HepG2 (cell line): Measurements from ENCODE around the gene KATNB1. TPM values are rescaled to one million over a fixed set of nuclear protein-coding genes. Genes with fewer than 3 reads are reported as not detected.

Experiments used
- ATAC-seq: fragments of 200-7000 bp; cut with Tn5 transposase; 3 replicates; pipeline ENCODE4 v1.9.1; 2020; ENCODE audit warnings: mild to moderate bottlenecking, moderate library complexity
- BruUV-seq: library from RNA; stranded (reverse); fragments of 400-500 nt; replicated peaks from 2 replicates; lab custom pipeline; 2021; lab: Mats Ljungman, UMichigan
- CTCF ChIA-PET: fragments of 300-600 bp; formaldehyde crosslinking; extraction: SDS; loops from one replicate; lab custom pipeline; 2021; ENCODE audit warnings: low total read pairs, inconsistent platforms, low intra/inter-chr PET ratio; lab: Yijun Ruan, JAX
- POLR2A ChIA-PET: fragments of 350-600 bp; sonication (Branson Sonifier 250); formaldehyde crosslinking; loops from one replicate; lab custom pipeline; 2020; ENCODE audit warnings: antibody characterized with exemption, inconsistent platforms; lab: Yijun Ruan, JAX
- DNase-seq: peaks from one replicate; pipeline ENCODE4 v3.0.0-alpha.2; 2015; ENCODE audit warnings: low spot score
- FAIRE-seq: peaks from 3 replicates; lab custom pipeline; 2011; peaks lifted over from hg19 to GRCh38; lab: Jason Lieb, UNC
- H2AFZ ChIP-seq: one replicate; pipeline ENCODE4 v1.6.1; 2011; ENCODE audit warnings: low read length, inconsistent platforms
- H3K27ac ChIP-seq: fragments of 300-600 bp; 3 replicates; pipeline ENCODE4 v1.8.0; 2011; ENCODE audit warnings: mixed run types, mild to moderate bottlenecking, mixed read lengths, low read length, inconsistent platforms; ENCODE audit not compliant: insufficient read depth; ENCODE audit errors: extremely low read length
- H3K27me3 ChIP-seq, 2 experiments: fragments of 200-600 bp in 1 of 2; 2 replicates in 1 of 2; 3 replicates in 1 of 2; pipeline versions ENCODE4 v1.6.0 to v1.8.0; 2011; ENCODE audit warnings: low read length in 2 of 2, mild to moderate bottlenecking in 2 of 2, moderate library complexity in 2 of 2, inconsistent platforms in 1 of 2; ENCODE audit not compliant: insufficient read depth in 2 of 2, control insufficient read depth in 1 of 2
- H3K36me3 ChIP-seq, 2 experiments: fragments of 200-600 bp in 1 of 2; replicated peaks in 1 of 2; 2 replicates in 1 of 2; 3 replicates in 1 of 2; pipeline versions ENCODE4 v1.5.1 to v1.8.0; 2011; ENCODE audit warnings: low read length in 2 of 2, inconsistent platforms in 1 of 2; ENCODE audit not compliant: insufficient read depth in 2 of 2, control insufficient read depth in 1 of 2
- H3K4me1 ChIP-seq: 2 replicates; pipeline ENCODE4 v1.5.1; 2012; ENCODE audit warnings: low read length, inconsistent platforms; ENCODE audit not compliant: insufficient read depth
- H3K4me2 ChIP-seq: 2 replicates; pipeline ENCODE4 v1.6.0; 2011; ENCODE audit warnings: low read depth, low read length, inconsistent platforms
- H3K4me3 ChIP-seq, 3 experiments: fragments of 200-600 bp in 1 of 3; sonication (generic), shearing (Covaris generic) in 1 of 3; replicated peaks in 1 of 3; 2 replicates each; pipeline ENCODE4 v1.5.1; 2011 to 2016; ENCODE audit warnings: low read length in 3 of 3, inconsistent platforms in 2 of 3, low read depth in 2 of 3, mild to moderate bottlenecking in 2 of 3, control low read depth in 1 of 3, mixed read lengths in 1 of 3; ENCODE audit not compliant: insufficient read depth in 1 of 3
- H3K79me2 ChIP-seq: one replicate; pipeline ENCODE4 v1.6.1; 2011; ENCODE audit warnings: low read length, inconsistent platforms; ENCODE audit not compliant: insufficient read depth
- H3K9ac ChIP-seq: 2 replicates; pipeline ENCODE4 v1.6.0; 2011; ENCODE audit warnings: mild to moderate bottlenecking, low read depth, low read length, inconsistent platforms; ENCODE audit not compliant: insufficient read depth
- H3K9me3 ChIP-seq: 2 replicates; pipeline ENCODE4 v1.5.1; 2012; ENCODE audit warnings: mild to moderate bottlenecking, low read length
- H4K20me1 ChIP-seq: 2 replicates; pipeline ENCODE4 v1.6.0; 2011; ENCODE audit warnings: inconsistent platforms, mild to moderate bottlenecking, low read length, moderate library complexity; ENCODE audit not compliant: insufficient read depth
- ATAD3A ChIP-seq: sonication (generic); formaldehyde crosslinking; IDR thresholded peaks from 2 replicates; pipeline ENCODE4 v1.4.0; 2020; ENCODE audit warnings: missing genetic modification reagents
- FIP1L1 ChIP-seq: fragments of 200-400 bp; formaldehyde crosslinking; IDR thresholded peaks from 2 replicates; pipeline ENCODE4 v1.6.1; 2018; ENCODE audit warnings: low read depth, mild to moderate bottlenecking, low read length, moderate library complexity, borderline replicate concordance; ENCODE audit not compliant: insufficient read depth
- FOXP4 ChIP-seq: sonication (generic); formaldehyde crosslinking; IDR thresholded peaks from 2 replicates; pipeline ENCODE4 v1.4.0; 2020; ENCODE audit warnings: missing genetic modification reagents
- MAF1 ChIP-seq: sonication (generic); formaldehyde crosslinking; IDR thresholded peaks from 2 replicates; pipeline ENCODE4 v1.5.0; 2020; ENCODE audit warnings: missing genetic modification reagents, borderline replicate concordance
- MXD1 ChIP-seq: sonication (generic); formaldehyde crosslinking; IDR thresholded peaks from 2 replicates; pipeline ENCODE4 v1.4.0; 2020; ENCODE audit warnings: mild to moderate bottlenecking, missing genetic modification reagents
- PLSCR1 ChIP-seq: sonication (generic); formaldehyde crosslinking; IDR thresholded peaks from 2 replicates; pipeline ENCODE4 v1.5.0; 2020; ENCODE audit warnings: missing genetic modification reagents, mild to moderate bottlenecking, borderline replicate concordance
- POLR2A ChIP-seq, 2 experiments: IDR thresholded peaks; 2 replicates each; pipeline ENCODE4 v1.6.1; 2011; ENCODE audit warnings: low read depth in 2 of 2, low read length in 2 of 2, mild to moderate bottlenecking in 1 of 2, moderate library complexity in 1 of 2; ENCODE audit not compliant: insufficient read depth in 1 of 2
- RAD21 ChIP-seq: fragments of 450-650 bp; formaldehyde crosslinking; IDR thresholded peaks from 2 replicates; pipeline ENCODE4 v1.5.0; 2020; ENCODE audit warnings: mild to moderate bottlenecking
- RFX5 ChIP-seq: IDR thresholded peaks from 2 replicates; pipeline ENCODE4 v1.6.1; 2011; ENCODE audit warnings: low read depth, low read length, improper control_type of control experiment
- ZNF121 ChIP-seq: sonication (generic); formaldehyde crosslinking; IDR thresholded peaks from 2 replicates; pipeline ENCODE4 v1.5.0; 2020; ENCODE audit warnings: mild to moderate bottlenecking, missing genetic modification reagents
- ZNF142 ChIP-seq: sonication (generic); formaldehyde crosslinking; IDR thresholded peaks from 2 replicates; pipeline ENCODE4 v1.4.0; 2020; ENCODE audit warnings: missing genetic modification reagents
- ZNF7 ChIP-seq: IDR thresholded peaks from 2 replicates; pipeline ENCODE4 v1.6.1; 2016; ENCODE audit warnings: missing biosample characterization, missing genetic modification reagents
- ZNF775 ChIP-seq: sonication (generic); formaldehyde crosslinking; IDR thresholded peaks from 2 replicates; pipeline ENCODE4 v1.4.0; 2020; ENCODE audit warnings: missing genetic modification reagents, mild to moderate bottlenecking, moderate library complexity, borderline replicate concordance
- ZXDC ChIP-seq: sonication (generic); formaldehyde crosslinking; IDR thresholded peaks from 2 replicates; pipeline ENCODE4 v1.5.0; 2020; ENCODE audit warnings: mild to moderate bottlenecking, missing genetic modification reagents
- WGBS: methylation state at CpG from one replicate; pipeline ENCODE4 v1.1.6; 2017; ENCODE audit warnings: low lambda C conversion rate; 5-methylcytosine and 5-hydroxymethylcytosine counted together
- in situ Hi-C: cut with HindIII; loops from 2 replicates; pipeline ENCODE4 v1.10.0; 2017; ENCODE audit warnings: low pct_unique_long_range_greater_than_20kb; ENCODE audit not compliant: extremely low pct_ligation_motif_present
- intact Hi-C: fragments of 100-400 bp; cut with micrococcal nuclease; formaldehyde crosslinking; loops from one replicate; pipeline ENCODE4 v1.10.0; 2022; ENCODE audit not compliant: unreplicated experiment
- polyA plus RNA-seq, 8 experiments: library from polyadenylated mRNA; depleted of rRNA in 3 of 8; stranded (reverse) in 7 of 8; unstranded in 1 of 8; fragments of >200 nt; fragmentation: Illumina TruSeq in 4 of 8; extraction: Trizol in 4 of 8; gene quantifications; 2 replicates each; pipeline versions ENCODE4 v1.2.1 to v1.2.3, GENCODE V29; 2011 to 2016; ENCODE audit warnings: low read depth in 4 of 8, missing spikeins in 1 of 8, mixed read lengths in 1 of 8; ENCODE audit not compliant: insufficient read depth in 1 of 8
- total RNA-seq, 5 experiments: library from RNA; depleted of rRNA; stranded (reverse); fragments of >200 nt; fragmentation: Illumina TruSeq; extraction: Trizol; gene quantifications; 2 replicates each; pipeline ENCODE4 v1.2.3, GENCODE V29; 2016; ENCODE audit warnings: low read depth in 1 of 5

Gene KATNB1
- total and polyA plus RNA-seq, 2 of the 13 experiments (the other 11 are each of a cell fraction or from before 2014, with no cell fraction given), result 31.5 to 43.5 TPM

GRCh38 chr16:57752203-57752580 lies 16.6 kb downstream of the KATNB1 start:
- WGBS, result 100% methylated on average over 1 of the region's 6 CpGs
- BruUV-seq, result no TSS peak
- Histone ChIP-seq H3K9me3 (no peaks in the 10 kb centered on the region), H2AFZ (no peak overlapping the region), H3K27ac (no peak overlapping the region), H3K36me3 (peaks cover 27% of the 10 kb centered on the region in 2 experiments; a peak in 4 of 5 replicates), H4K20me1 (no peaks in the 10 kb centered on the region), H3K4me2 (no peak overlapping the region), H3K79me2 (no peaks in the 10 kb centered on the region), H3K4me1 (no peaks in the 10 kb centered on the region), H3K27me3 (no peaks in the 10 kb centered on the region), H3K4me3 (no peak overlapping the region), H3K9ac (no peak overlapping the region)
- FAIRE-seq, result no peak
- POLR2A ChIA-PET, result no interaction called here
- in situ Hi-C loops (no loop called here), intact Hi-C loops (no loop called here)
- CTCF ChIA-PET, result no interaction called here
- DNase-seq, result no peak
- no peak for ATAC-seq
- no peak for TF ChIP-seq ATAD3A (CRISPR knock-in tag)
- no peak for TF ChIP-seq MAF1 (CRISPR knock-in tag)
- no peak for TF ChIP-seq PLSCR1 (CRISPR knock-in tag)
- TF ChIP-seq RFX5, result no peak
- TF ChIP-seq RAD21 (CRISPR knock-in tag), result no peak
- no peak for TF ChIP-seq ZNF142 (CRISPR knock-in tag)
- TF ChIP-seq POLR2A (IDR thresholded peaks at IDR 0.05; ENCODE audit: insufficient read depth in 1 of 2, low read depth in 2 of 2, low read length in 2 of 2), result no peak
- no peak for TF ChIP-seq ZNF121
- TF ChIP-seq ZXDC, result no peak
- TF ChIP-seq ZNF7, result no peak
- TF ChIP-seq FIP1L1, result no peak
- TF ChIP-seq FOXP4 (CRISPR knock-in tag), result no peak
- TF ChIP-seq ZNF775, result no peak
- no peak for TF ChIP-seq MXD1 (CRISPR knock-in tag)
